ENCODE data around the gene BBS9.

BBS9 gene

GRCh38 chr7:33411020-33411419, 281.7 kb downstream of the BBS9 start:
- H3K27ac ChIP-seq, result no peak overlapping the region
- TF ChIP-seq ZFX (IDR thresholded peaks at IDR 0.05) (no peak), CTCF (conservative IDR thresholded peaks at IDR 0.05) (no peak)

GRCh38 chr7:33412331-33412730, 283.0 kb downstream of the BBS9 start:
- TF ChIP-seq CTCF (conservative IDR thresholded peaks at IDR 0.05) (no peak), ZFX (IDR thresholded peaks at IDR 0.05) (no peak)
- no peak overlapping the region for H3K27ac ChIP-seq

- TF ChIP-seq ZFX (IDR thresholded peaks at IDR 0.05) (no peak), CTCF (conservative IDR thresholded peaks at IDR 0.05) (no peak)
- H3K27ac ChIP-seq, result no peak overlapping the region
These were observed 288.9 kb downstream of the BBS9 start for GRCh38 chr7:33418251-33418701.

GRCh38 chr7:33420311-33420940, 291.1 kb downstream of the BBS9 start:
- TF ChIP-seq ZFX (IDR thresholded peaks at IDR 0.05) (no peak), CTCF (conservative IDR thresholded peaks at IDR 0.05) (no peak)
- H3K27ac ChIP-seq, result no peak overlapping the region

- H3K27ac ChIP-seq, result no peak overlapping the region
- no peak for TF ChIP-seq CTCF (conservative IDR thresholded peaks at IDR 0.05)
- TF ChIP-seq ZFX (IDR thresholded peaks at IDR 0.05), result no peak
These were observed 292.1 kb downstream of the BBS9 start for GRCh38 chr7:33421429-33421828.

- TF ChIP-seq ZFX (IDR thresholded peaks at IDR 0.05) (no peak), CTCF (conservative IDR thresholded peaks at IDR 0.05) (no peak)
- no peak overlapping the region for H3K27ac ChIP-seq
These were observed 292.8 kb downstream of the BBS9 start for GRCh38 chr7:33422141-33422540.

- H3K27ac ChIP-seq, result no peak overlapping the region
- no peak for TF ChIP-seq CTCF (conservative IDR thresholded peaks at IDR 0.05)
These were observed 293.7 kb downstream of the BBS9 start for GRCh38 chr7:33422825-33423645.

All from C4-2B (cell line).